GM19438 (cell line): ENCODE data around the gene APOBEC4.
"Not testable (repeated sequence)": the region's sequence is repeated elsewhere in the genome, so short reads cannot be mapped to it uniquely, and the experiment has no call there.

Experiments used
- ATAC-seq: cut with Tn5 transposase; IDR thresholded peaks from one replicate; pipeline ENCODE4 v1.9.1; 2021; ENCODE audit warnings: low read depth; ENCODE audit not compliant: unreplicated experiment

APOBEC4 gene, protein sequence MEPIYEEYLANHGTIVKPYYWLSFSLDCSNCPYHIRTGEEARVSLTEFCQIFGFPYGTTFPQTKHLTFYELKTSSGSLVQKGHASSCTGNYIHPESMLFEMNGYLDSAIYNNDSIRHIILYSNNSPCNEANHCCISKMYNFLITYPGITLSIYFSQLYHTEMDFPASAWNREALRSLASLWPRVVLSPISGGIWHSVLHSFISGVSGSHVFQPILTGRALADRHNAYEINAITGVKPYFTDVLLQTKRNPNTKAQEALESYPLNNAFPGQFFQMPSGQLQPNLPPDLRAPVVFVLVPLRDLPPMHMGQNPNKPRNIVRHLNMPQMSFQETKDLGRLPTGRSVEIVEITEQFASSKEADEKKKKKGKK

DNA sequence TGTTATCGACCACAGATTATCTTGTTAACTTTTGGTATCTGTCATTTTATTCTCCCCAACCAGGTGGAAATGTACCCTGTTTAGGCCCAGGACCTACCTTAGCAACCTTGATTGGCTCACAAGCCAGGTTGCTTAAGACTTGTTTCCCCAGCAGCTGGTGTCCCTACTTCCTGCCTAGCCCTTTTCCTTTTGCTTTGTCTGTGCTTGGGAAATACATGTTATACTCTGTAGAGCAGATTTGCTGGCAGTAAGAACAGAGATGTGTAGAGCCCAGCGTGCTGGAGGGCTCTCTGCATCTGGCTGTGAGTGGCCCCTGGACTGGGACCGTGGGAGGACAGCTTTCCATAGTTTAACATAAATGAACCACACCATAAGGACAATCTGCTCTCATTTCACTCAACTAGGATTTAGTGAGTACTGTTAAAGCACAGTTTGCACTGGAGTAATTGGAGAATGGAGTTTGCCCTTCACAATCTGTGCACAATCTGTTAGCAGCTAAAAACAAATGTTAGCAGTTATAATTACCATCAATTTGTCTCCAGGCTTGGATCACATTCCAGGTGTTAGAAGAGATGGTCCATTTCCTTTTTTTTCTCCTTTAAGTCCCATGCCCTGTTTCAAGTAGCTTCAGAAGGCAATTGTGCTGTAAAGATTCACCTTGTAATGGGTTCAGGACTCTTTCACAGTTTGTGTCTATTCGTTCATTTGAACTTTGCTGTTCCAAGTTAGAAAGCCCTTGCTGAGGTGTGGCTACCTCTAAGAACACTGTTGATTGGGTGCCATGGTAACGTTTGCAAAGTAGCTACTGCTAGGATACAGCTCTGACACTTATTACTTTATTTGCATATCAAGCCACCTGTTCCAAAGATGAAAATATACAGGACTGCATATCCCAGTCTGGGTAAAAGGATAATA is at the start of gene APOBEC4:
TSS of gene APOBEC4 (minus strand) at position 770 of the 915 bp plus-strand sequence. CDS start 4,535 bp downstream, outside the sequence.
- ATAC-seq = no peak

DNA sequence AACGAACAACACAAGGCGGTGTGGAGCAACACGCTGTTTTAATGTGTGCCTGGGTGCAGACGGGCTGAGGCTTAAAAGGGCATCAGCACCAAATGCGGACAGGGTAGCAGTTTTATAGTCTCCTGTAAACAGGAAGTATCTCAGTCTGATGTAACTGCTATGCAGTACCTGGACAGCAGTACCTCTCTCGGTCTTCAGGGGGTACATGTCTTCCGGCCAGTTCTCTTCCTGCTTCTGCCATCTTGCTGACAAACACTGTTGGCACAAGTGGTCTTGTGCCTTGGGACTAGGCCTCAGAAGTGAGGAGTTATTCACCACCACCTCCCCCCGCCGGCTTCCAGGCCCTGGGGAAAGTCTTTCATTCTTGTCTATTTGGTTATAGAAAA is 49.7 kb upstream of the APOBEC4 start:
- no peak for ATAC-seq

DNA sequence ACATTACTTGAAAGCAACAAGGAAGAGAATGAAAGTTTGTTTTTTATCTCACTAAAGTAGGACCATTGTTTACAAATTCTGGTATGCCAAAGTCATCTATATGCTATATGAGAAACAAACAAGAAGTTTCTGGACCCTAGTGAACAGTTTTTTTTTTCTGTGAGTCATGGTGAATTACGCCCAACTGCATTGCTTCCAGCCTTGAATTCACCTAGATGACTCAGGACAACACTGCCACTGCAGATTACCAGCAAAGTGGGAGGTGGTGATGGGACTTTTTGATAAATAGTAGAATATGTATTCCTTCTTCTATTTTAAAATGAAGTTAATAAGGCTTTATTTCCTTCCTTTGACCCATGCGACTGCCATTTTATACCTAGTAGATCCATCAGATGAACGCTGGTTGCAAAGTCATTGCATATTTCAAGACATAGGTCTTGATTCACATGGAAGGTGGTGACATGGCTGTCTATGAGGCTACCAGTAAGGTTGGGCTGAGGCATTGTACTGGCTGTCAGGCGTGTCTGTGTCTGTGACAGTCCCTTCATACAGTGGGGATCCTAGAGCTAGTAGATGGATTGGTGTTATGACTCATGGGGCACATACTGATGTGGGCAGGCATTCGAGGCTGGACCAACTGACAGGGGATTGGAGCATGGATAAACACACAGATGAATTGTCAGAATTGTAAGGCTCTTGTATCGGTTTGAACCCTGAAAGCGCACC is 49.1 kb upstream of the APOBEC4 start:
- ATAC-seq = no peak

DNA sequence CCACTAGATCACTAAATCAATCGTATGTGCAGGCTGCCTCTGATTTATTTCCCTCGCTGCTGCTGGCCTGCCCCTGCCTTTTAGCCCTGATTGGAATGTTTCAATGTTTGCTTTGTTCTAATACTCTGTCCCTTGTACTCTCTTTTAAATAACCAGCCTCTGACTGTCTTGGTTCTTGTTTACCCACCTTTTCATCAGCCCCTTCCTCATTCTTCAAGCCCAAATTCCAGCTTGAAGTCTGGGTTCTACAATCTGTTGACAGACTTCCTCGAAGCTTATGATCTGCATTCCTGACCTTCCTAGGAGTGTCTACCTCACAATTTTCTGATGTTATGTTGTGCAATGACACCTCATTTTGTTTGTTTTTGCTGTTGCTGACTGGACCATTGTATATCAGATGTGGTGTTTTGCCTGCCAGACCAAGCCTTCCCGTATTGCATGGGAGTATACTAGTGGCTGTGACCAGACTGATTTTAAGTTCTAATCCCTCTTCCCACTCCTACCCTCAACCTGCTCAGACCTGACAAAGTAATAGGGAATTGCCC is 46.6 kb upstream of the APOBEC4 start:
- no peak for ATAC-seq

DNA sequence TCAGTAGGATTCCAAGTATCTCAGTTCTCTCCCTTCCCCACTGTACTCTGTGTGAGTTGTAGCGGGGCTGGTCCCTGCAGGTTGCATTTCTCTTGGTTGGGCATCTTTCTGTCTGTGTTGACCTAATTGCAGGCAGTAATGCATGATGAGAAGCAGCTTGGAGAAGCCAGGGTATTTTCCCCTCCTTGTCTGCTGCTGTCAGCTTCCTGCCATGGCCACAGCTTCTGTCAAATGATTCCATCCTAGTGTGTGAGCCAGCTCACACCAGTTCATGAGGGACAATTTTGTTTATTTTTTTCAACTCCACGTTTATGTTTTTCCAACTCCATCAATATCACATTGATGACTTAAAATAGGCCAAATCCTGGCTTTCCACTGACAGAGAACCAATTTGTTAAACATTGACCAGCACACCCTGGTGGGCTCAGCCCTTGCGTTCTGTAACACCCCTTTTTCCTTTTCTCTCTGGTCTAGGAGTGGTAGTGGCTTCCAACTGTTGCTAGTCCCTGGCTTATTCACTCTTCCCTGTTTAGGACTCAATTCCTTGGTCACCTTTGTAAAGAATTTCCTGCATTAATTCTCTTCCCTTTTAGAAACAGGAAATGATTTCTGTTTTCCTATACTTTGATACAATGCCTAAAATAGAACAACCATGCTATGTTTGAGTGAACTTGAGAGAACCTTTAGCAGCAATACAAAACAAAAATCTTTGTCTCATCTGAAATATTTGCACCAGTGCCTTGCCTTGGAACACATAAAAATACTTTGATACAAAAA is 44.9 kb upstream of the APOBEC4 start:
- no peak for ATAC-seq

DNA sequence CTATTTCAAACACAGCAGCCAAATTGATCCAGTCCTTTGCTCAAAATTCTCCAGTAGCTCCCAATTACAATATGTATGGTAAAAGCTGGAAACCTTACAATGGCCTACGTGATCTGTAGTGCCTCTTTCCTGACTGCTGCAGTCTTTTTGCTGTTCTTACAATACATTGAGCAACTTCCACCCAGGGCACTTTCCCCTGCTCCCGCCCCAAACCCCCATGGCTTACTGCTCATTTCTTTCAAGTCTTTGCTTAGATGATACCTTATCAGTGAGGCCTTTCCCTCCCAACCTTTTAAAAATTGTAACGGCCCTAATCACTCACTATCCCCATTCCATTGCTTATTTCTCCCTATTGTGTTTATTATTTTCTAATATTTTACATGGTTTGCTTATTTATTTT is 43.9 kb upstream of the APOBEC4 start:
- ATAC-seq = no peak

DNA sequence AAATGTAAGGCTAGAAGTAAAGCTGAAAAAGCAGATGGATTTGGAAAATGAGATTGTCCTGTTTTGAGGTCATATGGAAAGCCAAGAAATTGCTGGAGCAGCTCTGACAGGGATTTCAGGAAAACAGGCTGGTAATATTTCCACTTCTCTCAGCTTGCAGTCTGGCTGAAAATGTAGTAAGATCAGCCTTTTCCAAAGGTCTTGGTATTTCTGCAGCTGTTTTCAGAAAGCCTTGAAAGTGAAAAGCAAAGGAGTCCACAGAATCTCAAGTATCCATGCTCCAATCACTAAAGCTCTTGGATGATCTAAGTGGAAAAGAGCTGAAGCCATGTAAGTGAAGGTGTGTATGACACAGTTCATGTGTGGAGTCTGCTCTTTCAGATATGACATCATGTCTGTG is 41.6 kb upstream of the APOBEC4 start:
- ATAC-seq = no peak

DNA sequence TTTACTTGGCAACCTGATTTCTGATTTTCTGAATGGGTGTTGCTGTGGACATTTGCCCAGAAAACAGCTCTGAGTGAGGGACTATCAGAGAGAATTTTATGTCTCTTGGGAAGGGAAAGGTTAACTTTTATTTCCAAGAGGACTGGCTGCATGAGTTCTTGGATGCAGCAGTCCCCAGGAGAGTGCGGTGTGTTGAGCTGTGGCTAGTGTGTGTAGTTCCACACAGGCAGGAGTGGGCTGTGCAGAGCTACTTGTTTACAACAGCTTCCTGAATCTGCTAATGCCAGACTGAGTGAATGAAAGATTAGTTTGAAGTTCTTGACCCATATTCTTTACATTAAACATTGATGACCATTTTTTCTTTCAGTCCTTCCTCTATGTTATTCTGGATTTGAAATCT is 41.0 kb upstream of the APOBEC4 start:
- no peak for ATAC-seq

DNA sequence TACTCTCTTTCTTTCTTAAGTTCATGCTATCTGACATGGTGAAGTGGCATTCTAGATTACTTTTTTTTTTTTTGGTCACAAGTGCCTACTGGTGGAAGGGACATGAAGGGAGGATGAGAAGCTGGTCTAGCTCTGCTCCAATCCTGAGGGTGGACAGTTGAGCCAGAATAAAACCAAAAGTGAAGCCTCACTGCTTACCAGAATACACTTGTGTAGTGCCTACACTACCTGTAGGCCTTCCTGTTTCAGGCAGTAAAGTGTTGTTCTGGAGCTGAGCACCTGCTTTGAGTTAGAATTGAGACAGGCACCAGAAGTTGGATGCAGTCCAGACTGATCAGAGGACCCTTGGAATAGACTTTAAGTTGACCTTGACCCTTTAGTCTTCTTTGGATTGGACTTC is 40.4 kb upstream of the APOBEC4 start:
- ATAC-seq = no peak

DNA sequence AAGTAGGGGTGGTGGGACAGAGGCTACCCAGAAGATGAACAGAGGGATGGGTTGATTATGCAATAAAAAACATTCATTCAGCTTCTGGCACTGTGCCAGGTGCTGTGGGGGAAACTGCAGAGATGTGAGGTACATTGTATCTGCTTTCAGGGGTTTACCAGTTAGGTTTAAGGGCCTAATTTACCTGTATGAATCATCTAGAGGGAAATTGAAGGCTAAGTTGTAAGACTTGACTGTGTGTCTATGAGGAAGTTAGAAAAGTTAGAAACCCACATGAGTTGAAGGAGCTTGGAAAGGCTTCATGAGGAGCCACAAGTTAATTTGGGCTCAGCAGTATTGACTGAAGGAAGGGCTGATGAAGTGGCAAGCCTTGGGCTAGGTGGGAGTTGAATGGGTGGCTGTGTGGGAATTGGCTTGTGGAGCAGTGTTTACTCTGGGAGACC is 36.7 kb upstream of the APOBEC4 start:
- ATAC-seq = no peak

DNA sequence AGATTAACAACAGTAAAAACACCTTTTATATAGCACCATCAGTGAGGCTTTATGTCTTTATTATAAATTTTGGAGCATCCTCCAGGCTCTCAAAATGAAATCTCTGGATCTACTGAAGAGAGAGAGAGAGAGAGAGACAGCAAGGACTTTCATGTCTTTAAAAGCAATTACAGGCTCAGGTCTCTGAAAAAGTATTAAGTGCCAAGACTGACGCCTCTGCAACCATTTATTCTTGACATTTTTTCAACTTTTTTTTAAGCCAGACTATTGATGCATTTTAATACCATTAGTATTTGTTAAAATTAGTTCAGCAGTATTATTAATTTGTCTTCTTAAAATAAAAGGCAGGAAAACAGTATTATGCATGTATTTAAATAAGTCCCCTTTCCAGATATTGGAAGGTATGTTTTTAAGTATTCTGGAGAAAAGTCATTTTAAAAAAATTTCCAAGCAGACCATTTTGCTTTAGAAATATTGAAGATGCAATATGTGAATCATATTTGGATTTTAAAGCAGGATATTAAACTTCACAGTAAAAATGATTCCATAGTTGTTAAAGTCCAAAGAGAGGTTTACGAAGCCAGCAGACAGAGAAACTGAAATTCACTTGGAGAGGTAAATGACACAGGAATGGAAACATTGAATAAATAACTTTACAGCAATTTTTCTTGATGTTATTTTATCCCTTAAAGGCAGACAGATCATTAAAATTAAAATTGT is 35.4 kb upstream of the APOBEC4 start:
- ATAC-seq = no peak

DNA sequence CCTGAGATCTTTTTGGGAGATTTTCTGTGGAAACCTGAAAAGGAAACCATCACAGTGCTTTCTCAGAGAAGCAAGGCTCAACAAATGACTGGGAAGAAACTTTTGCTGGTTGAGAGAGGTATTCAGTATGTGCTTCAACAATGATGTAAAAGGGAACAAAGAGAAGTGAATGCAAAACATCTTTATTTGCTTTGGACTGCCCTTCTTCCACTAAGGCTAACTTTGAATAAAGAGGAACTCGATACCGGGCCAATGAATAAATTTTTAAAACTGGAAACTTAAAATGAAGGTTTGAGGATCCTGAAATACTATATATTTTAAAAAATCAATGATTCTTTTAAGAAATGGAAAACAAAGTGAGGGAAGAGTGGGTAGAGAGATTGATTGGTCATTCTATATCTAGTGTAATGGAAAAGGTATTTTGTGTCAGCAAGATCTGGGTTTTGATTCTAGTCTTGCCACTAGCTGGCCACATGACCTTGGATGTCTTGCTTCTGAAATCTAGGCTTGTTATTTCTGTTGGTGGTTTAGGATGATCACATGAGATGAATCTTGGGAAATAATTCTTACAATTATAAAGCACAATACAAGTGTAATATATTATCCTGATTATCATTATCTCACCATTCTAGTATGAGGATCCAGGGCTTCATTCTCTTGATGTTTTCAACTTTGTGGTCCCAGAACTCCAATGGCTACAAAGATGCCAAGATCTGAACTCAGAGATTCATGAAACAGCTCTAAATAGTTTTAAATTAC is 34.6 kb upstream of the APOBEC4 start:
- no peak for ATAC-seq

DNA sequence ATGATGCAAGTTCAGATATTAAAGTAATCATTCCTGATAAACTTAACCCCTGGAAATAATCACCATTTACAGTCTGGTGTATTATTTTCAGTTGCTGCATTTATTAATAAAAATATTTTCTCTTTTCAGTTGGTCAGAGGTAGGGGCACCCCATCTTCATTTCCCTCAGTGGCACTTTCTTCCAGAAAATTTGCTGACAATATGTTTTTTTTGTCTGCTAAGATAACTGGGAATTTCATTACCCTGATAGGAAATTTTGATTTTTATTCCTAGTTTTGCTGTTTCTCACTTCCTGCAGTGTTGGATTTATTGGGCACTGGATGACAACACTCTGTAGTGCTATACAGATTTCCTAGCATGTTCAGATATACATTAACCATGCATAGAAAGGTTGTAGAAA is 33.1 kb upstream of the APOBEC4 start:
- ATAC-seq = no peak

DNA sequence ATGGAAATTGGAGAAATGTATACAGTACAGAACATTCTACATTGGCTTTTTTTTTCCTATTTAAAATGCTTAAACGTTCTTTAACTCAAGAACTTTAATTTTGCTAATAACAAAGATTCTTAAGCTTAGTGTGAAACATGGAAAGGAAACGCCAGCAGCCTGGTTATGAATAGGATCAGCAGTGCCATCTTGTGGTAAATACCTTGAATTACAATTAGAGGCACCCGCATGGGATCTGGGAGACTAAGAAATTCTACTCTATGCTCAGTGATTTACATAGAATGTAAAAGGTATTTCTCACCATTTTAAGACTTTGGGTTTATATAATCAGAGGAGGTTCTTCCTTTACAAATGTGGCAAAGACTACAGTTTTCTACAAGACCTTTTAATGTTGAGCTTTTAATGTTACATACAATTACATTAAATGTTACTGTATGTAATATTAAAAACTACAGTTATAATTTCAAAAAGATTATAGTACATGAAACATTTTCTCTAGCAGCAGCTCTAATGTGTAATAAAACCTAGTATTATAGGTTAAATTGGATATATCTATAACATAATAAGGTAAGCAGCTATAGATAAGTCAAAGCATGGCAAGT is 32.1 kb upstream of the APOBEC4 start:
- ATAC-seq = no peak

DNA sequence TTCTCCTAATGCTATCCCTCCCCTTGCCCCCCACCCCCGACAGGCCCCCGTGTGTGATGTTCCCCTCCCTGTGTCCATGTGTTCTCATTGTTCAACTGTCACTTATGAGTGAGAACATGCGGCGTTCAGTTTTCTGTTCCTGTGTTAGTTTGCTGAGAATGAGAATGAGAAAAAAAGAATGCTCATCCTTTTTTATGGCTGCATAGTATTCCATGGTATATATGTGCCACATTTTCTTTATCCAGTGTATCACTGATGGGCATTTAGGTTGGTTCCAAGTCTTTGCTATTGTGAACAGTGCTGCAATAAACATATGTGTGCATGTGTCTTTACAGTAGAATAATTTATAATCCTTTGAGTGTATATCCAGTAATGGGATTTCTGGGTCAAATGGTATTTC is 26.2 kb upstream of the APOBEC4 start:
- not testable (repeated sequence) for ATAC-seq

DNA sequence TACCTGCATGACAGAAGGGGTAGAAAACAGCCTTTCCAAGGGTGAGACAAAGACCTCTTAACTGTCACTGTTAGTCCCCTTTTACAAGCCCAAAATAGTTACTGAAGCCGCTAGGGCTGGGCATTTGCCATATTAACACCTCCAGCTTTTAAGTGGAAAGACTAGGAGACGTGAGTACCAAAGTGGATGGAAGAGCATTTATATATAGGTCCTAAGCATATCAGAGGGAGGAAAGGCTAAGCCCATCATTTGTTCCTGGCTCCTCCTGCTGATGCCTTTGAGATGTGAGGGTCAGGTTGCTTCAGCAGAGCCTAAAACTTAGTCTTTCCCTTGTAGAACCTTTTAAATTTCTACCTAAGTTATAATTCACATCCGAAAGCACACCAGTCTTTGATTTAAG is 25.7 kb upstream of the APOBEC4 start:
- no peak for ATAC-seq

DNA sequence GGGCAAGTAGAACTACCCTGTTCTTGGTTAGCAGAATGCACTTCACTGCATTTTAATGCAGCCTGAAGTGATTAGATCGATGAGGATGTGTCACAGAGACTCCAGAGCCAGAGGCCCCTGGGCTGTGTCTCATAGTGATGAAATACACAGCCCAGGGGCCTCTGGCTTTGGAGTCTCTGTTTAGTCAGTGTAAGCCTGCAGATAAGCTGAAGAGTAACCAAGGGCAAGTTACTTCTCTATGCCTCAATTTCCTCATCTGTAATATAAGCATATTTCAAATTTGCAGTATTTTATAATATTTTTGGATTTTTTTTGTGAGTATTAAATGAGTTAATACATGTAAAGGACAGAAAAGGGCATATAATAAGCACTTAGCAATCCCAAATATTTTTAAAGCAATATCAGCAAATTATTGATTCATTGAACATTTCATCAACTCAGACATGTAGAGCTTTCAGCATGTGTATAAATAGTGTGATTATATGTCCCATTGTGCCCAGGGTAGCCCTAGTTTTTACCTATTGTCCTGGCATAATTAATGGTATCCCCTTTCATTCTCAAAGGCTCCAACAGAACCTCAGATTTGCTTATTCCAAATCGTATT is 23.6 kb upstream of the APOBEC4 start:
- no peak for ATAC-seq
